IgD-negative memory B cell (primary cell): ENCODE measurements around the gene TECR. TPM values are rescaled to one million over a fixed set of nuclear protein-coding genes. Genes with fewer than 3 reads are reported as not detected.
"Not testable (repeated sequence)": the region's sequence is repeated elsewhere in the genome, so short reads cannot be mapped to it uniquely, and the experiment has no call there.

Experiments
- H3K27ac Mint-ChIP-seq, 3 donors: one replicate each; pipeline ENCODE4 v1.8.0; 2020 to 2022; ENCODE audit warnings: mild to moderate bottlenecking in 3 of 3, mixed read lengths in 3 of 3, moderate library complexity in 1 of 3
- H3K27me3 Mint-ChIP-seq: one replicate; pipeline ENCODE4 v1.8.0; 2021; ENCODE audit warnings: mixed read lengths
- H3K36me3 Mint-ChIP-seq: one replicate; pipeline ENCODE4 v1.8.0; 2020; ENCODE audit warnings: mild to moderate bottlenecking, mixed read lengths
- H3K4me1 Mint-ChIP-seq, 3 donors: one replicate each; pipeline ENCODE4 v1.8.0; 2020 to 2022; ENCODE audit warnings: mixed read lengths in 3 of 3, mild to moderate bottlenecking in 1 of 3
- H3K4me3 Mint-ChIP-seq, 4 donors: one replicate each; pipeline ENCODE4 v1.8.0; 2020 to 2022; ENCODE audit warnings: mild to moderate bottlenecking in 4 of 4, mixed read lengths in 4 of 4, moderate library complexity in 3 of 4
- H3K9me3 Mint-ChIP-seq, 3 donors: one replicate each; pipeline ENCODE4 v1.8.0; 2020 to 2021; ENCODE audit warnings: mixed read lengths in 3 of 3, mild to moderate bottlenecking in 1 of 3
- polyA plus RNA-seq: library from polyadenylated mRNA; unstranded; fragments of 300-500 nt; fragmentation: Illumina TruSeq; gene quantifications from one replicate; pipeline ENCODE4 v1.2.3, GENCODE V29; 2021

Gene TECR
- polyA plus RNA-seq, 1 donor from 2014 or later: 145 TPM

DNA sequence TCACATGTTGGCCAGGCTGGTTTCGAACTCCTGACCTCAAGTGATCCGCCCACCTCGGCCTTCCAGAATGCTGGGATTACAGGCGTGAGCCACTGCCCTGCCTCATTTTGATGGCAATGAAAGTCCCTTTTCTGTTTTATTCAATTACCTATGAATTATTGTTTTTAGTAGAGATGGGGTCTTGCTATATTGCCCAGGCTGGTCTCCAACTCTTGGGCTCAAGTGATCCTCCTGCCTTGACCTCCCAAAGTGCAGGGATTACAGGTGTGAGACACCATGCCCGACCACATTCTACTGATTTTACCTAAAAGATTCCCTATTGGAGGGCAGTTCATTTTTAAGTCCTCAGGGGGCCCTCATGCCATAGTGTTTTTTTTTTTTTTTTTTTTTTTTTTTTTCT lies 12.6 kb downstream of the TECR start:
- not testable (repeated sequence) for H3K36me3 Mint-ChIP-seq, H3K4me1 Mint-ChIP-seq, H3K4me3 Mint-ChIP-seq, H3K27me3 Mint-ChIP-seq, H3K9me3 Mint-ChIP-seq, H3K27ac Mint-ChIP-seq

DNA sequence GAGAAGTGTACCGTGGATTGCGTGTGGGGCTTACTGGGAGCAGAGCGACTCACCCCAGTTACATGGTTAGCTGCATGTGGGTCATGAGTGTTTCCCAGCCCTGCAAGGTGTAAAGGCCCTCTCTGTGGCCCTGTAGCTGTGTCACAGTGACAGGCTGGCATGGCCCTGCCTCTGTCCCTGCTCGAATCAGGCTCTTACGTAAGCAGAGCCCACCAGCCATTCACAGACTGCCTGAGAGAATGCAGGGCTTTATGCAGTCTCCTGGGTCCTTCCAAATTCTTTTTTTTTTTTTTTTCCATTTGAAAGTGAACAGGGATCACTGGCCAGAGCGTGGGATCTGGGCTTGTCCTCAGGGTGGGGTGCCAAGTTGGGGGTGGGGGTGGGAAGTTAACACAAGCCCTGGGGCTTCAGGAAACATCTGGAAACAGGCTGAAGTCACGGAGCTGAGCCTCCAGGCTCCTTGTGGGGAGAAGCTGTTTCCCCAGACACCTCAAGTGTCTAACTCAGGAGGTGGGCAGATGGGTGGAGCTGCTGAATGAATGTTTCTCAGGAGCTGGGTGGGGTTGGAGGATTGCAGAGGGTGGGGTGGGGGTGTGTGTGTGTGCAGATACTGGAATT lies 13.4 kb downstream of the TECR start:
- H3K27ac Mint-ChIP-seq: no peak overlapping the region
- peak overlapping the region in 1 of 4 donors; percentile 41 for H3K4me3 Mint-ChIP-seq
- no peaks in the 10 kb centered on the region for H3K9me3 Mint-ChIP-seq
- no peaks in the 10 kb centered on the region for H3K27me3 Mint-ChIP-seq
- H3K36me3 Mint-ChIP-seq: peaks cover 5% of the 10 kb centered on the region
- peaks cover 6 to 8% (median 7%) of the 10 kb centered on the region in 3 donors for H3K4me1 Mint-ChIP-seq

DNA sequence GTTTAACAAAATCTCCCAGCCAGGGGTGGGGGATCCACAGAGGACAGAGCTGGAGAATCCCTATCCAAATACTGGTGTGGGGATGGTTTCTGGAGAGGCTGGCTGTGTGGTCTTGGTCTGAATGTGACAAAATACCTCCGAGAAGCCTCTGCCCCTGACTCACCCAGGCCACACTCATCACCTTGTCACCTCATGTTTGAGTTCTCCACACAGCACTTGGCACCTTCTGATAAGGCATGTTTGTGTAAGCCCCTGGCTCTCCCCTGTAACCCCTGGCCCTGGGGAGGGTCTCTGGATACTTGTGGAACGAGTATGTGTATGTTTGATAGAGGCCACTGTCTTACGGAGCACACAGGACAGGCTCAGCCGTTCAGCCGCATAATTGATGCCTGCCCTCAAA lies 14.7 kb downstream of the TECR start:
- Mint-ChIP-seq H3K4me3 (no peak overlapping the region), H3K27me3 (no peaks in the 10 kb centered on the region), H3K9me3 (no peaks in the 10 kb centered on the region), H3K27ac (no peak overlapping the region), H3K36me3 (peaks cover 4% of the 10 kb centered on the region), H3K4me1 (peaks cover 7 to 8% (median 8%) of the 10 kb centered on the region in 3 donors)

DNA sequence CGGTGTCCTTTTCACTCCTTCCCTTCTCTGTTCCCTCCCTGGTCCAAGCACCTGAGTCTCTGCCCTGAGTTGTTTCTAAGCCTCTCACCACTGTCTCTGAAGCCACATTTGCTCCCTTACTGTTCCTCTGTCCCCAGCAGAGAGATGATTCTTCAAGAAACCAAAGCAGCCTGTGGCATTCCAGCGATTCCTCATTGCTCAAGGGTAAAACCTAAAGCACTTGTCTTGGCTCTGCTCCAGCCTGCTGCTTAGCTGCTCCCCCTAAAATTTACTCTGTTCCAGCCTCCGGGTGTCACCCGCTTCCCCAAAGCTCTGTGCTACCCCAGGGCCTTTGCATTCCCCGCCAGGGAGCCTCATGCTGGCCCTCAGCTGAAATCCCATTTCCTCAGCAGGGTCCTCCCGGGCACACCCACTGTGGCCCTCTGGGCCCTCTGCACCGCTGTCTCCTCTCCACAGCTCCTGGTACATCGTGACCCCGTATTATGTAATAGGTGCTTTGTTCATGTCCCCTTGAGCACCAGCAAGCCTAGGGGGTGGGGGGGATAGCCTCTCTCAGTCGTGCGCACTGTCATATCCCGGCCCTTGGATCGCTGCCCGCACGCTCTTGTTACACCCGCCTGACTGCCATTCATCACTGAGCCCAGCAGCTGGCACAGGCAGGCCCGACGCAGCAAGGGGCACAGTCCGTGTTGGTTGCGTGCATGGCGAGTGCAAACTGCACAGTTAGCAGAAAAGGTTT lies 15.8 kb downstream of the TECR start:
- H3K4me1 Mint-ChIP-seq: peaks cover 7 to 10% (median 7%) of the 10 kb centered on the region in 3 donors
- H3K4me3 Mint-ChIP-seq: peak overlapping the region in 1 of 4 donors; percentile 27
- H3K27me3 Mint-ChIP-seq: no peaks in the 10 kb centered on the region
- no peaks in the 10 kb centered on the region for H3K9me3 Mint-ChIP-seq
- H3K27ac Mint-ChIP-seq: no peak overlapping the region
- H3K36me3 Mint-ChIP-seq: peaks cover 4% of the 10 kb centered on the region

DNA sequence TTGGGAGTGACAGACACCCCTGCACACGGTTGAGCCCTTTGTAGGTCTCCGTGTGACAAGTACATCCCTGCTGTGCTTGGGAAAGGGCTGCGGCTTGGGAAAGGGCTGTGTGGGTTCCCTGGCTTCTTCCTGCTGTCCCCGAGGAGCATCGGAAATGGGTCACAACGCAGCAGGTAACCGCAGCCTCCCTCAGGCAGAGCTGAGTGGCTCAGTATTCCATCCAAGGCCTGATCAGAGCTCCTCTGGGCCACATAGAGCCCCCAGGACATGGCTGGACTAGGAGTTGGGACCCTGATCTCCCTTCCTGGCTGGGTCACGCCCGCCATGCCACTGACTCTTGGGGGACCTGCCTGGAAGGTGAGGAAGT lies 16.3 kb downstream of the TECR start:
- Mint-ChIP-seq H3K4me3 (peak overlapping the region in 1 of 4 donors; percentile 60), H3K9me3 (no peaks in the 10 kb centered on the region), H3K36me3 (peaks cover 4% of the 10 kb centered on the region), H3K27me3 (no peaks in the 10 kb centered on the region), H3K27ac (no peak overlapping the region), H3K4me1 (peaks cover 9 to 14% (median 12%) of the 10 kb centered on the region in 3 donors)

DNA sequence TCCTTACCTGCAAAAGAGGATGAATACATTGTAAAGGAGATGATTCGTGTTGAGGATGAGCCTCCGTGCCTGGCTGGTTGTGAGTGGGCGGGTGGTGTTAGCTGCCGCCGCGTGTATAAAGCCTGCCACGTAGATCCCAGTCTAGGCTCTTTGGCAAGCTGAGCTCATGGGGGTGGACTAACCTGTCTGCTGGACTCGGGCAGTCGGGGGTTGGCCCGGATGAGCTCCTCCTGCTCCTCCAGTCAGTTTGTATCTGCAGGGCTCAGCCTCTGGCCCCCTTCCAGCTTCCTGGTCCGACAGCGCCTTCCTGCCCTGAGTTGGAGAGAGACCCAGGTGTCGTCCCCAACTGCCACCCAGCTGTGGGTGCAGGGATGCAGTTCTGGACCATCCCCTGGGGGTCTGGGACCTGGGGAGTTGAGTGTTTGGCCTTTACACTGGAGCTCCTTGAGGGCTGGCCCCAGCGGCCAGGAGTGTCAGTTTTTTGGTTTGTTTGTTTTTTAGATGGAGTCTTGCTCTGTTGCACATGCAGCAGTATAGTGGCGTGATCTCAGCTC lies 20.9 kb downstream of the TECR start:
- Mint-ChIP-seq H3K27ac (peak overlapping the region in 1 of 3 donors; percentile 50), H3K9me3 (no peaks in the 10 kb centered on the region), H3K4me1 (peaks cover 11 to 24% (median 23%) of the 10 kb centered on the region in 3 donors), H3K36me3 (peaks cover 2% of the 10 kb centered on the region), H3K27me3 (no peaks in the 10 kb centered on the region), H3K4me3 (peak overlapping the region in 1 of 4 donors; percentile 55)

DNA sequence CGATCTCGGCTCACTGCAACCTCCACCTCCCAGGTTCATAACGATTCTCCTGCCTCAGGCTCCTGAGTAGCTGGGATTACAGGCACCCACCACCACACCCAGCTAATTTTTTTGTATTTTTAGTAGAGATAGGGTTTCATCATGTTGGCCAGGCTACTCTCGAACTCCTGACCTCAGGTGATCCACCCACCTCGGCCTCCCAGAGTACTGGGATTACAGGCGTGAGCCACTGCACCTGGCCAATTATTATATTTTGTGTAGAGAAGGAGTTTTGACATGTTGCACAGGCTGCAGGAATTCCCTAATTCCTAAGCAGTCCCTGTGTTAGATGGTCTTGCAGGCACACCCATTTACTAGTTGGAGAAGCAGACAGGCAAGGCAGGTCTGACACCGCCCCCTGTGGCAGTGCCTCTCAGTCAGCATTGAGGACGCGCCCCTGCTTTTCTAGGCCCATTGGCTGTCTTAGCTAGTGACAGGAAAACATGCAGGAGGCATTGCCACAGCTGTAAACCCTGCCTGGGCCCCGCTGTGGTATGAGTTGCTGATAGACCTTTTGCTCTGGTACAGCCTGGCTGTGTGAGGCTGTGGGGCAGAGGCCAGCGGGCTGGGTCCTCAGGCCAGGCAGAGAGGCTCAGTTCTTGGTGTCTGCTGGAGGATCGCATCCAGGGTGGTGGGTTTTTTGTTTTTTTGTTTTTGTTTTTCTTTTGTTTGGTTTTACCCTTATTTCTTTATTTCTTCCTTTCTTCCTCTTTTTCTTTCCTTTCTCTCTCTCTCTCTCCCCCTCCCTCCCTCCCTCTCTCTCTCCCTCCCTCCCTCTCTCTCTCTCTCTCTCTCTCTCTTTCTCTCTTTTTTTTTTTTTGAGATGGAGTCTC lies 22.0 kb downstream of the TECR start:
- H3K4me1 Mint-ChIP-seq: peaks cover 15 to 24% (median 23%) of the 10 kb centered on the region in 3 donors
- H3K9me3 Mint-ChIP-seq, H3K27me3 Mint-ChIP-seq, H3K36me3 Mint-ChIP-seq: not testable (repeated sequence)
- peak overlapping the region; percentile 44 to 67 (median 59) for H3K27ac Mint-ChIP-seq
- H3K4me3 Mint-ChIP-seq: peak overlapping the region in 3 of 4 donors; percentile 8 to 87 (median 51)

DNA sequence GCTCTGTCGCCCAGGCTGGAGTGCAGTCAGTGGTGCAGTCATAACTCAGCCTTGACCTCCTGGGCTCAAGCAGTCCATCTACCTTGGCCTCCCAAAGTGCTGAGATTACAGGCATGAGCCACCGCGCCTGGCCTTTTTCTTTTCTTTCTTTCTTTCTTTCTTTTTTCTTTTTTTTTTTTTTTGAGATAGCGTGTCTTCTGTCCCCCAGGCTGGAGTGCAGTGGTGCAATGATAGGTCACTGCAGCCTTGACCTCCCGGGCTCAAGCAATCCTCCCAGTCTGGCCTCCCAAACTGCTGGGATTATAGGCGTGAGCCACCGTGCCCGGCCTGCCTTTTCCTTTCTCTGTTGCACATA lies 22.6 kb downstream of the TECR start:
- not testable (repeated sequence) for H3K27me3 Mint-ChIP-seq, H3K9me3 Mint-ChIP-seq, H3K36me3 Mint-ChIP-seq
- Mint-ChIP-seq H3K4me1 (peaks cover 20 to 29% (median 26%) of the 10 kb centered on the region in 3 donors), H3K4me3 (peak overlapping the region in 1 of 4 donors; percentile 87), H3K27ac (peak overlapping the region in 2 of 3 donors; percentile 44 to 86)

DNA sequence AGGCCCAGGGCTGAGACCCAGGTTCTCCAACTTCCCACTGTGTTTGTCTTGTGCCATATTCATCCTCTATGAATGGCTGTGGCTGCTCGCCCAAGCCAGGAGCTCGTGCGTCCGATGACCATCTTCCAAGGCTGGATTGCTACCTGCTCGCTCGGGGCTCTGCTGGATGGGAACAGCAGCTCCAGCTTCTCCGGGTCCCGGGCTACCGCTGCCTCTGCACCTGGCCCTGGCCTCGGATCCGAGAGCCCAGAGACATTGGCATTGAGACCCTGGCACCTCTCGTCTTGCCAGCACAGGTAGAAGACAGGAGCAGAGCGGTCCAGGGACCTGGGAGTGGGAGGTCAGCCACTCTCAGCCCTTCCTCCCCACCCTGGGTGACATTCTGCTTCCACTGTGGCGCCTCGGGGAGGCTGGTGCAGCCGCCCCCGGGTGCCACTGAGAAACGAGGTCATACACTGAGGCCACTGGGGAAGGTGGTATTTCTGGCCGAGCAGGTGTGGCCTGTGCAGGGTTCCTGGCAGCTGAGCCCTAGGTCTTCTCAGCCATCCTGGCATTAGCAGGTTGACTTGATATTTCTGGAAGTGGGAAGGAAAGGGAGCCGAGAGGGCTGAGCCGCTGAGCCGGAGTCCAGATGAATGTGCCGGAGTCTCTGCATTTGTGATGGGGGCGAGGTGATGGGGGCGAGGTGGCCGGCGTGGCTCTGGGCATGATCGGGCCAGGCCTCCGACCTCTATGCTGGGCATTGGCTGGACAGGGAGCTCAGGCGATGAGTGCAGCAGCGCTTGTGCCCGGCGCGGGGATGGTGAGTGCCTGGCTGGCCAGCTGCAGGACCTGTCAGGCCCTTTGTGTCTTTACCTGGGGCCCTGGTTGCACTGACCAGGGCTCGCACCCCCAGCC lies 23.9 kb downstream of the TECR start:
- Mint-ChIP-seq H3K4me1 (peaks cover 20 to 27% (median 25%) of the 10 kb centered on the region in 3 donors), H3K27me3 (no peaks in the 10 kb centered on the region), H3K36me3 (peaks cover under 1% of the 10 kb centered on the region), H3K4me3 (no peak overlapping the region), H3K27ac (peak overlapping the region in 1 of 3 donors; percentile 80), H3K9me3 (no peaks in the 10 kb centered on the region)

DNA sequence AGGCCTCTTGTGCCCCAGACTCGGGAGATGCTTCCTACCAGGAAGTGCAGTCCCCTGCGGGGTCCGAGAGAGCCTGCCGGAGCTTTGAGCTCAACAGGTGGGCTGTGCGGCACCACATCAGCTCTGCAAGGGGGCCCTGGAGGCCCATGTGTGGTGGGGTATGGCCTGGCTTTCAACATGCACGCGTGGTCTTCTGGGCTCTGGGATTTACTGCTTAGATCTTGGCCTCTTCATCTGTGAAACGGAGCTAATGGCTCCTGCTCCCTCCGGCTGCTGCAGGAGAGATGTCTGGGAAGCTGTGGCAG lies 24.5 kb downstream of the TECR start:
- Mint-ChIP-seq H3K4me3 (no peak overlapping the region), H3K36me3 (no peaks in the 10 kb centered on the region), H3K27ac (no peak overlapping the region), H3K27me3 (no peaks in the 10 kb centered on the region), H3K4me1 (peaks cover 20 to 27% (median 24%) of the 10 kb centered on the region in 3 donors), H3K9me3 (no peaks in the 10 kb centered on the region)

DNA sequence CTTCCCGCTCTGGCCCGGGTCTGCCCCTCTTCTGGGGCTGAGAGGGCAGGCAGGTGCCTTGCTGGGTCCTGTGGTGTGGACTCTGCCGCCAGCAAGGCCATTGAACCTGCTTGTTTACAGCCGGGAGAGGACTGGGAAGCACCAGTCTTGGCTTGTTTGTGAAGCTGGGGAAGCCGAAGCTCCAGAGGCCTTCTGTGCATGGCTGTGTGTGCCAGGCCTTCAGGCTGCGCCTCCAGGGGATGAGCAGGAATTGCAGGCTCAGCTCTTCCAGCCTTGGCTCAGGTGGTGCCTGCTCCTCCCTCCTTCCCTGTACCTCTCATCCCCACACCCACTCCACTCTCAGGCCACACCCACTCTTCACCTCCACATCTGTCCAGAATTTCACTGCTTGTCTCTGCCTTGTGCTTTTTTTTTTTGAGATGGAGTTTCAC lies 25.0 kb downstream of the TECR start:
- no peaks in the 10 kb centered on the region for H3K36me3 Mint-ChIP-seq
- H3K4me3 Mint-ChIP-seq: peak overlapping the region in 1 of 4 donors; percentile 63
- H3K27ac Mint-ChIP-seq: no peak overlapping the region
- H3K27me3 Mint-ChIP-seq: no peaks in the 10 kb centered on the region
- no peaks in the 10 kb centered on the region for H3K9me3 Mint-ChIP-seq
- H3K4me1 Mint-ChIP-seq: peaks cover 20 to 27% (median 24%) of the 10 kb centered on the region in 3 donors

DNA sequence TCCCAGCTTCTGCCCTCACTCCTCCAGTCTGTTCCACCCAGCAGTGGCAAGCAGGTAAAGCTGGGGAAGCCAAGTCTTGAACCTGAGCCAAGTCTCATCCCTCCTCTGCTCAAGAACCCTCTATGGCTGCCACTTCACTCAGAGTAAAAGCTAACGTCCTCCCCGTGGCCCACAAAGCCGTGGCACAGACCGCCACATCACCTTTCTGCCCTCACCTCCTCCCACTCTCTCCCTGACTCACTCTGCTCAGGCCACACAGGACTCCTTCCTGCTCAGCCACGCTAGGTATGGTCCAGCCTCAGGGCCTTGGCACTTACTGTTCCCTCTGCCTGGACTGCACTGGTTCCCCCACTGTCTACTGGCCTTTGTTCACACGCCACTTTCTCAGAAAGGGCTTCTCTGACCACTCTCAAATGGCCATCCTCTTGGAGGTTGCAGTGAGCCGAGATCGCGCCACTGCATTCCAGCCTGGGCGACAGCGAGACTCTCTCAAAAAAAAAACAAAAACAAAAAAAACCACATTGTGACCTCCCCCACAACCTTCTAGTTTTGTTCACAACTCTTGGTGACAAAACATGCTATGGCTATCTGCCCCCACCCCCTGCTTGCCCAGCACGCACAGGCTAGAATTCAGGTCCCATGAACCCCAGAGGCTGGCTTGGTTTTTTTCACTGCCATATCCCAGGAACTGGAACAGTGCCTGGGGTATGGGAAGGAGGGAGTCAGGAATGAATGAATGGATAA lies 26.7 kb downstream of the TECR start:
- Mint-ChIP-seq H3K4me3 (peak overlapping the region in 1 of 4 donors; percentile 17), H3K4me1 (peaks cover 14 to 20% (median 17%) of the 10 kb centered on the region in 3 donors), H3K36me3 (no peaks in the 10 kb centered on the region), H3K27me3 (no peaks in the 10 kb centered on the region), H3K9me3 (no peaks in the 10 kb centered on the region), H3K27ac (peak overlapping the region in 2 of 3 donors; percentile 25 to 60)

DNA sequence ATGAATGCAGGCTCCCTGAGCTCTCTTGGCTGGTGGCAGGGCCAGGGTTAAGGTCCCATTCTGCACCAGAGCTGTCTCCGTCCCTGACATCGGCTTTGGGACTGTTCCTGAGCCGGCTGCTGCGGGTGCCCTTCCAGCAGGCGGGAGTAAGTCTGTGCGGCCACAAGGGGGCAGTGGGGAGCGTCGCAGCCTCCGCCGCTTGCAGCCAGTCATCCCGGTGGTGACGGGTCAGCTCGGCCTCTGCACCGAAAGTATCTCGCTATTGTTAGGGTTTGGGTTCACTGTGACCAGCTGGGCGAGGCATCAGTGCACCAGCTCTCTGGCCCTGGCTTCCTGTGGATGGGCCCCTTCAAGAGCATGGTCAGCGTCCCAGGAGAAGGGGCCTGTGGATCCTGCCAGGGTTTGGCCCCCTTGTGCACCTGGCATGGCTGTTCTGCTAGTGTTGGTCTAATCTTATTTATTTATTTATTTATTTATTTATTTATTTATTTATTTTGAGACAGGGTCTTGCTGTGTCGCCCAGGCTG lies 27.3 kb downstream of the TECR start:
- Mint-ChIP-seq H3K9me3 (no peaks in the 10 kb centered on the region), H3K4me1 (peaks cover 12 to 17% (median 13%) of the 10 kb centered on the region in 3 donors), H3K27me3 (no peaks in the 10 kb centered on the region), H3K4me3 (peak overlapping the region in 2 of 4 donors; percentile 58 to 60), H3K36me3 (no peaks in the 10 kb centered on the region), H3K27ac (peak overlapping the region in 1 of 3 donors; percentile 25)
